NB4 (cell line): ENCODE measurements around the gene DSTN.

Experiments used
- DNase-seq: peaks from one replicate; pipeline ENCODE4 v3.0.0; 2010; ENCODE audit warnings: low read depth
- H3K4me3 ChIP-seq: one replicate; pipeline ENCODE4 v1.5.1; 2011; ENCODE audit warnings: mild to moderate bottlenecking, low read depth, low read length, moderate library complexity
- CTCF ChIP-seq: IDR thresholded peaks from one replicate; pipeline ENCODE4 v1.5.1; 2012; ENCODE audit warnings: low read depth, low read length
- MAX ChIP-seq: IDR thresholded peaks from 2 replicates; pipeline ENCODE4 v1.6.1; 2011; ENCODE audit warnings: low read depth, low read length
- MYC ChIP-seq: IDR thresholded peaks from 2 replicates; pipeline ENCODE4 v1.6.1; 2011; ENCODE audit warnings: low read depth, low read length
- POLR2A ChIP-seq: IDR thresholded peaks from 2 replicates; pipeline ENCODE4 v1.6.1; 2011; ENCODE audit warnings: mild to moderate bottlenecking; ENCODE audit not compliant: insufficient read length; ENCODE audit errors: extremely low read depth

Gene DSTN

GRCh38 chr20:17555106-17555505 lies 14.8 kb upstream of the DSTN start:
- TF ChIP-seq MYC = no peak
- no peak for TF ChIP-seq CTCF
- TF ChIP-seq POLR2A = no peak
- no peak for TF ChIP-seq MAX
- H3K4me3 ChIP-seq = no peak overlapping the region
- DNase-seq = no peak

GRCh38 chr20:17556837-17557674 lies 12.8 kb upstream of the DSTN start:
- no peak overlapping the region for H3K4me3 ChIP-seq
- no peak for DNase-seq
- no peak for TF ChIP-seq CTCF
- no peak for TF ChIP-seq MYC
- TF ChIP-seq MAX = no peak
- TF ChIP-seq POLR2A = no peak

- no peak overlapping the region for H3K4me3 ChIP-seq
- TF ChIP-seq MYC (no peak), MAX (no peak), CTCF (no peak)
- no peak for DNase-seq
Measured at GRCh38 chr20:17557675-17558006, 12.2 kb upstream of the DSTN start.

GRCh38 chr20:17558154-17558940 lies 11.5 kb upstream of the DSTN start:
- TF ChIP-seq MYC (no peak), MAX (no peak), POLR2A (no peak), CTCF (no peak)
- peak; percentile 73 for DNase-seq
- no peak overlapping the region for H3K4me3 ChIP-seq

- TF ChIP-seq CTCF (no peak), MYC (no peak), POLR2A (no peak)
- H3K4me3 ChIP-seq = no peak overlapping the region
- DNase-seq = no peak
Measured at GRCh38 chr20:17558941-17559304, 11.0 kb upstream of the DSTN start.
